SKM-1 (cell line): Measurements from ENCODE around the gene IFNGR2.
"Not testable (repeated sequence)": the region's sequence is repeated elsewhere in the genome, so short reads cannot be mapped to it uniquely, and the experiment has no call there.

Source experiments
- DNase-seq: peaks from one replicate; lab custom pipeline; 2025; ENCODE audit not compliant: unreplicated experiment; lab: John Stamatoyannopoulos, UW

Gene IFNGR2

DNA sequence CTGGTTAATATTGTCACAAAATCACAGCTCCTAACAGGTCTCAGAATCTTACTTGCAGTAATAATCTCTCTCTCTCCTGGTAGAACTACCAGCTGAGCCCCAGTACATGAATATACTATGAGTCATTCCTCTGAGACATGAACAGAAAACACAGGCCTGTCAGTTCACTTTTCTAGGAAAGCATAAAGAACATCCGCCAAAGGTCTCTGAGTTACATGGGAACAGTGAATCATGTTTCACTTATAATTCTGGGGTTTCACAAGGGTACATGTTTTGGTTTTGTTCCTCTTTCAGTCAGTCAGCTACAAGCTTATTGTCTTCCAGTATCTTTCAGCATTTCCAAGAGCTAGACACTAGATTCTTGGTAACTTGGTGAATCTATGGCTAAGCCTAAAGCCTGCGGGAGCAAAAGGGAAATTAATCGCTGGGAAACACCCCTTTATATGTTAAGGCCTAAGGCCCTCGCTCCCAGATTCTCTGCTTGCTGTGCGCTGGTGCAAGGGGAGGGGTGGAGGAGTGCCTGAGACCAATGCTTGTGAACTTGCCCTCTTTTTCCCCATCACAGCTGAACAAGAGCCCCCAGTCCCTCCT lies 31.7 kb downstream of the IFNGR2 start:
- peak; percentile 22 for DNase-seq

DNA sequence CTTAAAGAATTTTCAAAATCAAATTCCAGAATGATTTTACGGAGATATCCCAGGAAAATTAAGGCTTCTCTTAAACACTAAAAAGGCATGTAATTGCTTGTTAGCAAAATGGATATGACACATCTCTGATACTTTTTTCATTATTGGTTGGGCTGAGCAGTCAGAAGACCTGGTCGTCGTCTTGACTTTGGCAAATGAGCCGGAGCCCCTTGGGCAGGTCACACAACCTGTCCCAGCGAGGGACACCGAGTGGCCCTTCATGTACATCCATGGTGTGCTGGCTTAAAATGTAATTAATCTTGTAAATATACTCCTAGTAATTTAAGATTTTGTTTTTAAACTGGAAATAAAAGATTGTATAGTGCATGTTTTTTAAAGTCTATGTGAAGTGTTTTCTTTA lies 33.9 kb downstream of the IFNGR2 start:
- no peak for DNase-seq

GRCh38 chr21:33441489-33442477 lies 38.6 kb downstream of the IFNGR2 start:
- DNase-seq: no peak

DNA sequence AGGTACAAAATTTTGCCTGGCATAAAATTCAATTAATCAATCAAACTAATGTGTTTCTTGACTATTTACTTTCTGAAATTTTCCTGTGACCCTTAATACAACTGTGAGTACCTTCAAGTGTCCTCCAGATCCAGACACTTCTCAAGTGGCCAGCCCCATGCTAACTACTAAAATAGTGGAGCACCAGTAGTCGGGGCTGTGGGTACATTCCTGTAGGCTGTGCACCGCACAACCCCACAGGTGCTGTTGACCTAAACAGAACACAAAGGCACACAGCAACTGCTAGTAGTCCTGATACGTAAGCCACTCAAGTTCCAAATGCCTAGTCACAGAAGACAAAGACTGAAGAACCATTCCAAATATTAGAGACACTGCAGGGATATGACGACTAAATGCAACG lies 40.0 kb downstream of the IFNGR2 start:
- no peak for DNase-seq

- DNase-seq: no peak
Measured at GRCh38 chr21:33444499-33444898, 41.3 kb downstream of the IFNGR2 start.

- DNase-seq: not testable (repeated sequence)
Measured at GRCh38 chr21:33446620-33447019, 43.4 kb downstream of the IFNGR2 start.

DNA sequence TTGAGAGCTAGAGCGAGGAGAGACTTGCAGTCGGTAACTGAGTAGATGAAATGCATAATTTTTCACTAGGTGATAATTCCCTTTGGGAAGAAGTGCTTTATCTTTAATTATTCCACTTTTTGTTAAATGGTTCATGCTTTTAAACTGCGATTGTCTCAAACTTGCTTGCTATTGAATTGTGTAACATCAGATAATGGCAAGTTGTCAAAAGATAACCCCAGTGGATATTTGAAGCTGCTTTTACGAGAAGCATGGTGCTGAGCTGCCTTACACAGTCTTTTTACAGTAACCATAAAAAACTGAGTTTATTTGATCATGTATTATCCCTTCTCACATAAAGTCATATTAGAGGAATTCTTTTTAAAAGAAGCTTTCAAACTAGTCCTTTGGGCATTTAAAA lies 46.4 kb downstream of the IFNGR2 start:
- DNase-seq: no peak

DNA sequence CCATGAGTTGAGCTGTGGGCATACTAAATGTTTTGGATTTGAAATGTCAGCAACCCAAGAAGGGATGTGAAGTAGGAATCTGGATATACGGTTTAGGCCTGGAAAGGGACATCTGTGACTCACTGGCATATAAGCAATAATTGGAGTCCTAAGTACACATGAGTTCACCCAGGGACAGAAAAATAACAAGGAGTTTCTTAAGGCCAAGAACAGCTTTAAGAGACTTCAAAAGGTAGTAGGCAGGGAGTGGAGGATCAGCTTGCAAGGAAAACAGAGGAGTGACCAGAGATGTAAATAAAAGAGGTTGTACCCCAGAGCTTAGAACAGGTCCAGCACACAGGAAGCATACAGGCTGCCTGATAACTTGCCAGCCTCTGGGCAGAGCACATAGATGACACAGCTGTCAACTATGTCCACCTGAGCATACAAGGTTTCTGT lies 48.4 kb downstream of the IFNGR2 start:
- DNase-seq: no peak

DNA sequence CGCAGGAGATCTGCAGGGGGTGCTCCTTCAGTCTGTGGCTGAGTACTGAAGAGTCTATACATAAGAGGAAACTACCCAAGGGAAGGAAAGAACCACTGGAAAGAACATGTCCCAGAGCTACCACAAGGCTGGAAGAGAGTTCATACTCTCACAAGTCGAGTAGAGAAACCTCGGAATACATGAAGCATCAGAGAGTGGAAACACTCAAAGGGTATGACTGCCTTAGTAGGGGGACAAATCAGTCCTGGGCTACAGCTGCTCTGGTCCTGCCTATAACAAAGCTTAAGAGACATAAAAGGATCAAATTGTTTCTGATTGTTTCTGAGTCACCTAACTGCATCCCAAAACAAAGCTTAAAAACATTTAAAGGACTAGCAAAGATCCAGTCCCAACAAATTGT lies 49.1 kb downstream of the IFNGR2 start:
- no peak for DNase-seq

DNA sequence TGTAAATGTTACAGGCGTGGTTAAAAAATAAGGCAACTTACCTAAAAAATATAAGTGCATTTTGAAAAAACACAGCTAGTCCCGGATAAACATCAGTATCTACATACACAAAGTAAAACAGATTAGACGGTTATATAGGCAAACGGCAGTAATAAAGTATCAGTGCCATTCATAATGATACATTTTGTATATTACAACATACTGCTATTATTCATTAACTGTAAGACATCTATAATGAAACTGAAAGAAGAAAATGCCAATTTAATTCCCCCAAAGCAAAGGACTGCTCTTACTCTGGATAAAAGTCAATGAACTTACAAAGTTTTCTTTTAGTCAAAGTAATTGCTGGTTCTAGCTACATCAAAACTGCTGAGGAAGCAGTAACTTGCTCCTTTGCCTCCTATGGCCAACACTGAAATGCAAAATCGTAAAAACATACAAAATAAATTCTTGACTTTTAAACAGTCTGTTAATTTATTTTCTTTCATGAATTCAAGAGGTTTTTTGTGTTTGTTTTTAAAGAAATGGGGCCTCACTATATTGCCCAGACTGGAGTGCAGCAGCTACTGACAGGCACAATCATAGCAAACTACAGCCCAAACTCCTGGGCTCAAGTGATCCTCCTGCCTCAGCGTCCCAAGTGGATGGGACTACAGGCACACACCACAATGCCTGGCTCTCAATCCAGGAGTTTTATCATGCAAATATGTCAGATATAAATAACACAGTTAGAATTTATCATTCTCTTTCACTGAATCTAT lies 52.7 kb downstream of the IFNGR2 start:
- no peak for DNase-seq

DNA sequence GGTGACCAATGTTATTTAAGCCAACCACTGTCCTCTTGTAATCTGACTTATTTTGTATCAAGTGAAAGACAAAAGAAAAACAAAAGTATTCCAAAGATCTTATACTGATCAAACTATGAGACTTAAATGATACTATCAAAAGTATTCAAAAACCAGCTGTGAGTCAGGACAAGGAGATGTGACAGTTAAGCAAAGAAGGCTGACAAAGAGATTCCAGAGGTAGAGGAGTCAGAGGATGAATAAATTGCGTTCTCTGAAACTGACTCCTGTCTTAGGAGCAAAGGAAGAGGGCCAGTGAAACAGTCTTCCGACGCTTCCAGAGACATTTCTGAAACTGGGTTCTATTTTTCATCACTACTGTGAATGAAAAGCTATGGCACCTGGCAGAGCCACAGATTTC lies 55.6 kb downstream of the IFNGR2 start:
- DNase-seq: no peak

GRCh38 chr21:33461538-33462250 lies 58.5 kb downstream of the IFNGR2 start:
- no peak for DNase-seq

DNA sequence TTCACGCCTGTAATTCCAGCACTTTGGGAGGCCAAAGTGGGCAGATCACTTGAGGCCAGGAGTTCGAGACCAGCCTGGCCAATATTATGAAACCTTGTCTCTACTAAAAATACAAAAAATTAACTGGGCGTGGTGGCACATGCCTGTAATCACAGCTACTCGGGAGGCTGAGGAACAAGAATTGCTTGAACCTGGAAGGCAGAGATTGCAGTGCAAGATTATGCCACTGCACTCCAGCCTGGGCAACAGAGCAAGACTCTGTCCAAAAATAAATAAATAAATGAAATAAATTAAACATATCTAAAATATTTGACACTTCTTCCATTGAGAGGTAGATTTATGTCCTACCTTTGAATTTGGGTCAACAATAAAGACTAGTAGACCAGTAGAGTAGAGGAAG lies 66.0 kb downstream of the IFNGR2 start:
- DNase-seq: not testable (repeated sequence)

- no peak for DNase-seq
Measured at GRCh38 chr21:33470701-33471100, 67.5 kb downstream of the IFNGR2 start.

DNA sequence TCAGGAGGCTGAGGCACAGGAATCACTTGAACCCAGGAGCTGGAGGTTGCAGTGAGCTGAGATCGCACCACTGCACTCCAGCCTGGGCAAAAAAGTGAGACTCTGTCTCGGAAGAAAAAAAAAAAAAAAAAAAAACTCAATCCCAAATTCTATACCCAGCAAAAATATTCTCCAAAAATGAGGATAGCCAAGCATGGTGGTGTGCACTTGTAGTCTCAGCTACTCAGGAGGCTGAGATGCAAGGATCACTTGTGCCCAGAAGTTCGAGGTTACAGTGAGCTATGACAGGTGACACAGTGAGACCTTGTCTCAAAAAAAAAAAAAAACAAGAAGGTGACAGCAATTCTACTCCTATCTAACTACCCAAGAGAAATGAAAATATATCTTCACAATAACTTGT lies 70.1 kb downstream of the IFNGR2 start:
- DNase-seq: no peak

- no peak for DNase-seq
Measured at GRCh38 chr21:33477066-33477465, 73.9 kb downstream of the IFNGR2 start.

- DNase-seq: no peak
Measured at GRCh38 chr21:33478182-33478581, 75.0 kb downstream of the IFNGR2 start.

DNA sequence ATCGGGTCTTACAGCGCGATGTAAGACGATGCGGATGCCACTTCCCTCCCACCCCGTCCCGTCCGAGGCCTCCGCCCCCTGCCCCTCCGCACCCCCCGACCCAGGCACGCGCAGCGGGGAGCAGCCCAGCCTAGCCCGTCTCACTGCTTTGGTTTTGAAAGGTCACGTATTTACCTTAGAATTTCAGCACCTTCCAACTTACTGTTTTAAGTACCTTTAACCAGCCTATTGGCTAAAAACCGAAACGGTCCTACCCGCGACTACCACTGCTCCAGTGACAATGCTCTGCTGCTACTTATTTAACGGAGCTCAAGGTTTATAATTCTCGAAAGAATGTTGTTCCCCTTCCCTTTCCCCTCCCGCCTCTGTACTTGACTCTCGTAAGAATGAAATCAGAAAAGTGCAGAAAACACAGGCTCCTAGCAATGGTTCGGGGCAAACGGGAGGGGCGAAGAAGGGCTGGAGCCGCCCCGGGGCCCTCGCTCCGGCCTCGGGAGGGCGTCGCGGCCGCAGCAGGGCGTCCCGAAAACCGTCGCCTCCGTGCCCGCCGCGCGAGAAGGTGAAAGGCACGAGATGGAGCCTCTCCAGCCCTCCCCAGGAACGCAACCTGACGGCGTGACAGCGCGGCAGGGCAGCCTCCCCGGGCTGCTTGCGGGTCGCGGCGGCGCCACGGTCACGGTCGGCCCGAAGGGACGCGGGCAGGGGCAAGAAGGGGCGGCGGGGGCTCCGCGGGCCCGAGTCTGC lies 75.9 kb downstream of the IFNGR2 start:
- DNase-seq: no peak

GRCh38 chr21:33479679-33480480 lies 76.7 kb downstream of the IFNGR2 start, which contains the start of gene TMEM50B:
Gene TMEM50B (minus strand): TSS chr21:33479974. CDS start chr21:33468885, 11,089 bp downstream.
- DNase-seq: peak; percentile 87
